HepG2 (cell line): ENCODE measurements around the gene TMEM196. TPM values are rescaled to one million over a fixed set of nuclear protein-coding genes. Genes with fewer than 3 reads are reported as not detected.

Source experiments
- ATAC-seq: fragments of 200-7000 bp; cut with Tn5 transposase; 3 replicates; pipeline ENCODE4 v1.9.1; 2020; ENCODE audit warnings: mild to moderate bottlenecking, moderate library complexity
- BruUV-seq: library from RNA; stranded (reverse); fragments of 400-500 nt; replicated peaks from 2 replicates; lab custom pipeline; 2021; lab: Mats Ljungman, UMichigan
- CTCF ChIA-PET: fragments of 300-600 bp; formaldehyde crosslinking; extraction: SDS; loops from one replicate; lab custom pipeline; 2021; ENCODE audit warnings: low total read pairs, inconsistent platforms, low intra/inter-chr PET ratio; lab: Yijun Ruan, JAX
- POLR2A ChIA-PET: fragments of 350-600 bp; sonication (Branson Sonifier 250); formaldehyde crosslinking; loops from one replicate; lab custom pipeline; 2020; ENCODE audit warnings: antibody characterized with exemption, inconsistent platforms; lab: Yijun Ruan, JAX
- DNase-seq: peaks from one replicate; pipeline ENCODE4 v3.0.0-alpha.2; 2015; ENCODE audit warnings: low spot score
- FAIRE-seq: peaks from 3 replicates; lab custom pipeline; 2011; peaks lifted over from hg19 to GRCh38; lab: Jason Lieb, UNC
- H2AFZ ChIP-seq: one replicate; pipeline ENCODE4 v1.6.1; 2011; ENCODE audit warnings: low read length, inconsistent platforms
- H3K27ac ChIP-seq: fragments of 300-600 bp; 3 replicates; pipeline ENCODE4 v1.8.0; 2011; ENCODE audit warnings: mixed run types, mild to moderate bottlenecking, mixed read lengths, low read length, inconsistent platforms; ENCODE audit not compliant: insufficient read depth; ENCODE audit errors: extremely low read length
- H3K27me3 ChIP-seq, 2 experiments: fragments of 200-600 bp in 1 of 2; 2 replicates in 1 of 2; 3 replicates in 1 of 2; pipeline versions ENCODE4 v1.6.0 to v1.8.0; 2011; ENCODE audit warnings: low read length in 2 of 2, mild to moderate bottlenecking in 2 of 2, moderate library complexity in 2 of 2, inconsistent platforms in 1 of 2; ENCODE audit not compliant: insufficient read depth in 2 of 2, control insufficient read depth in 1 of 2
- H3K36me3 ChIP-seq, 2 experiments: fragments of 200-600 bp in 1 of 2; replicated peaks in 1 of 2; 2 replicates in 1 of 2; 3 replicates in 1 of 2; pipeline versions ENCODE4 v1.5.1 to v1.8.0; 2011; ENCODE audit warnings: low read length in 2 of 2, inconsistent platforms in 1 of 2; ENCODE audit not compliant: insufficient read depth in 2 of 2, control insufficient read depth in 1 of 2
- H3K4me1 ChIP-seq: 2 replicates; pipeline ENCODE4 v1.5.1; 2012; ENCODE audit warnings: low read length, inconsistent platforms; ENCODE audit not compliant: insufficient read depth
- H3K4me2 ChIP-seq: 2 replicates; pipeline ENCODE4 v1.6.0; 2011; ENCODE audit warnings: low read depth, low read length, inconsistent platforms
- H3K4me3 ChIP-seq, 3 experiments: fragments of 200-600 bp in 1 of 3; sonication (generic), shearing (Covaris generic) in 1 of 3; replicated peaks in 1 of 3; 2 replicates each; pipeline ENCODE4 v1.5.1; 2011 to 2016; ENCODE audit warnings: low read length in 3 of 3, inconsistent platforms in 2 of 3, low read depth in 2 of 3, mild to moderate bottlenecking in 2 of 3, control low read depth in 1 of 3, mixed read lengths in 1 of 3; ENCODE audit not compliant: insufficient read depth in 1 of 3
- H3K79me2 ChIP-seq: one replicate; pipeline ENCODE4 v1.6.1; 2011; ENCODE audit warnings: low read length, inconsistent platforms; ENCODE audit not compliant: insufficient read depth
- H3K9ac ChIP-seq: 2 replicates; pipeline ENCODE4 v1.6.0; 2011; ENCODE audit warnings: mild to moderate bottlenecking, low read depth, low read length, inconsistent platforms; ENCODE audit not compliant: insufficient read depth
- H3K9me3 ChIP-seq: 2 replicates; pipeline ENCODE4 v1.5.1; 2012; ENCODE audit warnings: mild to moderate bottlenecking, low read length
- H4K20me1 ChIP-seq: 2 replicates; pipeline ENCODE4 v1.6.0; 2011; ENCODE audit warnings: inconsistent platforms, mild to moderate bottlenecking, low read length, moderate library complexity; ENCODE audit not compliant: insufficient read depth
- ATAD3A ChIP-seq: sonication (generic); formaldehyde crosslinking; IDR thresholded peaks from 2 replicates; pipeline ENCODE4 v1.4.0; 2020; ENCODE audit warnings: missing genetic modification reagents
- ATF1 ChIP-seq: IDR thresholded peaks from 2 replicates; pipeline ENCODE4 v1.6.1; 2016; ENCODE audit warnings: mild to moderate bottlenecking, control low read depth
- HINFP ChIP-seq: sonication (generic); formaldehyde crosslinking; IDR thresholded peaks from 2 replicates; pipeline ENCODE4 v1.4.0; 2020; ENCODE audit warnings: low read depth, mild to moderate bottlenecking, missing genetic modification reagents
- IKZF5 ChIP-seq: IDR thresholded peaks from 2 replicates; pipeline ENCODE4 v1.6.1; 2018; ENCODE audit warnings: missing genetic modification reagents, mild to moderate bottlenecking, missing compliant biosample characterization
- JARID2 ChIP-seq: sonication (generic); formaldehyde crosslinking; IDR thresholded peaks from 2 replicates; pipeline ENCODE4 v1.8.1; 2023; ENCODE audit warnings: missing genetic modification reagents, inconsistent platforms; ENCODE audit not compliant: insufficient replicate concordance
- KLF12 ChIP-seq: sonication (generic); formaldehyde crosslinking; IDR thresholded peaks from 2 replicates; pipeline ENCODE4 v1.4.0; 2020; ENCODE audit warnings: missing genetic modification reagents, borderline replicate concordance
- NFKB2 ChIP-seq: sonication (generic); formaldehyde crosslinking; IDR thresholded peaks from 2 replicates; pipeline ENCODE4 v1.4.0; 2020; ENCODE audit warnings: missing genetic modification reagents, borderline replicate concordance
- PBX3 ChIP-seq: sonication (generic); formaldehyde crosslinking; IDR thresholded peaks from 2 replicates; pipeline ENCODE4 v1.8.1; 2023; ENCODE audit warnings: missing genetic modification reagents, inconsistent platforms, borderline replicate concordance
- POGZ ChIP-seq: sonication (generic); formaldehyde crosslinking; IDR thresholded peaks from 2 replicates; pipeline ENCODE4 v1.4.0; 2020; ENCODE audit warnings: mild to moderate bottlenecking, missing genetic modification reagents
- RARA ChIP-seq: IDR thresholded peaks from 2 replicates; pipeline ENCODE4 v1.6.1; 2016; ENCODE audit warnings: missing genetic modification reagents, missing compliant biosample characterization
- ZBTB3 ChIP-seq: sonication (generic); formaldehyde crosslinking; IDR thresholded peaks from 2 replicates; pipeline ENCODE4 v1.4.0; 2020; ENCODE audit warnings: low read depth, mild to moderate bottlenecking, moderate library complexity, missing genetic modification reagents, borderline replicate concordance
- ZNF20 ChIP-seq: sonication (generic); formaldehyde crosslinking; IDR thresholded peaks from 2 replicates; pipeline ENCODE4 v1.4.0; 2020; ENCODE audit warnings: mild to moderate bottlenecking, moderate library complexity, missing genetic modification reagents
- ZNF362 ChIP-seq: sonication (generic); formaldehyde crosslinking; IDR thresholded peaks from 2 replicates; pipeline ENCODE4 v1.4.0; 2020; ENCODE audit warnings: missing genetic modification reagents, mild to moderate bottlenecking, borderline replicate concordance
- ZNF704 ChIP-seq: sonication (generic); formaldehyde crosslinking; IDR thresholded peaks from 2 replicates; pipeline ENCODE4 v1.8.1; 2023; ENCODE audit warnings: mild to moderate bottlenecking, inconsistent platforms, moderate library complexity, missing genetic modification reagents, borderline replicate concordance
- ZNF710 ChIP-seq: sonication (generic); formaldehyde crosslinking; IDR thresholded peaks from 2 replicates; pipeline ENCODE4 v1.5.0; 2020; ENCODE audit warnings: mild to moderate bottlenecking, missing genetic modification reagents, borderline replicate concordance
- WGBS: methylation state at CpG from one replicate; pipeline ENCODE4 v1.1.6; 2017; ENCODE audit warnings: low lambda C conversion rate; 5-methylcytosine and 5-hydroxymethylcytosine counted together
- in situ Hi-C: cut with HindIII; loops from 2 replicates; pipeline ENCODE4 v1.10.0; 2017; ENCODE audit warnings: low pct_unique_long_range_greater_than_20kb; ENCODE audit not compliant: extremely low pct_ligation_motif_present
- intact Hi-C: fragments of 100-400 bp; cut with micrococcal nuclease; formaldehyde crosslinking; loops from one replicate; pipeline ENCODE4 v1.10.0; 2022; ENCODE audit not compliant: unreplicated experiment
- polyA plus RNA-seq, 8 experiments: library from polyadenylated mRNA; depleted of rRNA in 3 of 8; stranded (reverse) in 7 of 8; unstranded in 1 of 8; fragments of >200 nt; fragmentation: Illumina TruSeq in 4 of 8; extraction: Trizol in 4 of 8; gene quantifications; 2 replicates each; pipeline versions ENCODE4 v1.2.1 to v1.2.3, GENCODE V29; 2011 to 2016; ENCODE audit warnings: low read depth in 4 of 8, missing spikeins in 1 of 8, mixed read lengths in 1 of 8; ENCODE audit not compliant: insufficient read depth in 1 of 8
- total RNA-seq, 5 experiments: library from RNA; depleted of rRNA; stranded (reverse); fragments of >200 nt; fragmentation: Illumina TruSeq; extraction: Trizol; gene quantifications; 2 replicates each; pipeline ENCODE4 v1.2.3, GENCODE V29; 2016; ENCODE audit warnings: low read depth in 1 of 5

The TMEM196 gene
- total and polyA plus RNA-seq, 2 of the 13 experiments (the other 11 are each of a cell fraction or from before 2014, with no cell fraction given): not detected

- H3K79me2 ChIP-seq: no peaks in the 10 kb centered on the region
- no peak overlapping the region for H3K9ac ChIP-seq
- whole genome bisulfite sequencing: 0% methylated on average over 1 of the region's 1 CpG
- no peak overlapping the region for H3K4me3 ChIP-seq
- ATAC-seq: no peak
- H4K20me1 ChIP-seq: no peaks in the 10 kb centered on the region
- DNase-seq: no peak
- no TSS peak for BruUV-seq
- intact Hi-C loops: no loop called here
- H2AFZ ChIP-seq: no peak overlapping the region
- H3K27ac ChIP-seq: no peak overlapping the region
- no peaks in the 10 kb centered on the region for H3K36me3 ChIP-seq
- in situ Hi-C loops: no loop called here
- CTCF ChIA-PET: no interaction called here
- no peaks in the 10 kb centered on the region for H3K4me1 ChIP-seq
- H3K4me2 ChIP-seq: no peak overlapping the region
- H3K9me3 ChIP-seq: no peaks in the 10 kb centered on the region
- FAIRE-seq: no peak
- POLR2A ChIA-PET: no interaction called here
- H3K27me3 ChIP-seq: no peaks in the 10 kb centered on the region
- TF ChIP-seq ZNF710 (CRISPR knock-in tag) (no peak), IKZF5 (CRISPR knock-in tag) (no peak), ZNF362 (CRISPR knock-in tag) (no peak), ZNF20 (CRISPR knock-in tag) (no peak), ZBTB3 (CRISPR knock-in tag) (no peak), NFKB2 (CRISPR knock-in tag) (no peak), RARA (CRISPR knock-in tag) (no peak), KLF12 (CRISPR knock-in tag) (no peak), JARID2 (no peak), PBX3 (CRISPR knock-in tag) (no peak), POGZ (CRISPR knock-in tag) (no peak), ZNF704 (CRISPR knock-in tag) (no peak), ATF1 (CRISPR knock-in tag) (no peak), HINFP (CRISPR knock-in tag) (no peak), ATAD3A (CRISPR knock-in tag) (no peak)
Observed at GRCh38 chr7:19715499-19715898, 57.9 kb downstream of the TMEM196 start.
